ENCODE data around the gene GTF2A1. TPM values are rescaled to one million over a fixed set of nuclear protein-coding genes. Genes with fewer than 3 reads are reported as not detected.

The GTF2A1 gene
- total RNA-seq, result 26.3 and 29.5 TPM in 2 replicates

DNA sequence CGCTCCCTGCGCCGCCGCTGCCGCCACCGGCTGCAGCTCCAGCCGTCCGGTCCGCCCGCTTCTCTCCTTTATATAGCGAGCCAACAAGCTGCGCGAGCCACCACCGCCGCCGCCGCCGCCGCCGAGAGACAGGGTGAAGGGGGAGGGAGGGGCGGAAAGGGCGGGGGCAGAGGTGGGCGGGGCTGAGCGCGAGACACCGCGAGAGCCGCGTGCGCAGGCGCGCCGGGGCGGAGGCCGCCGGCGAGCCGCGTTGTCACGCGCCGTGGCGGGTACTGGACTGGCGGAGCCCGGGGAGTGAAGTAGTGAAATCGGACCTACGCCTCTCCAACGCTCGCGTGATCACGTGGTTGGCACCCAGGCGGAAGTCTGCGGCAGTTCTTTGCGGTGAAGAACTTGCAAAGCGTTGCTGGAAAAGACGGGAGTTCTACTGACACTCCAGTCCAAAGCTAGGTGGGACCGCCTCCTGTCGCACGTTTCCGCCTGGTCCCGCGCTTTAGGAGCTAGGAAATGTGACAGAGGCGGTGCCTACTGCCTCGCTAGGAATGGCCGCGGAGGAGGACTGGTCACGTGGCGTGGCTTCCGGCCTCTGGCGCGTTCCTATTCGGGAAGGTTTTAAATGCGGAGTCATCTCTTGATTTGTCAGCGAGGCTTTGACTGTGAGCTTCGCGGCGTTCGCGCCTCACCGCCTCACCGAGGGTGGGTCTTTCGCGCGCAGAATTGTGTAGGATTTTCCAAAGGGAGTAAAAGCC is at the start of gene GTF2A1:
GTF2A1 (minus strand) TSS at position 130 of the 749 bp plus-strand sequence. CDS start 441 bp downstream, outside the sequence.

Other genes starting within 250 kb of the GTF2A1 start
- 25.2 and 46.1 TPM in 2 replicates for gene STON2, start 179.4 kb upstream of the GTF2A1 start, total RNA-seq